H9 (cell line): ENCODE results near the gene PRR23E. TPM values are rescaled to one million over a fixed set of nuclear protein-coding genes. Genes with fewer than 3 reads are reported as not detected.
A peak's percentile ranks its signal among the peaks of the same experiment; 100 is the strongest.

Experiments used
- DNase-seq: peaks from one replicate; pipeline ENCODE4 v3.0.0-alpha.2; 2017
- H2AFZ ChIP-seq: one replicate; pipeline ENCODE4 v1.6.1; 2013; ENCODE audit warnings: mild to moderate bottlenecking, low read length, control low read depth, moderate library complexity
- H2AK5ac ChIP-seq: 2 replicates; pipeline ENCODE4 v1.6.1; 2013; ENCODE audit warnings: low read length, control low read depth, mixed read lengths; ENCODE audit not compliant: insufficient read length
- H2BK120ac ChIP-seq: one replicate; pipeline ENCODE4 v1.6.1; 2013; ENCODE audit warnings: low read depth, mild to moderate bottlenecking, low read length, control low read depth, inconsistent platforms; ENCODE audit not compliant: poor library complexity, severe bottlenecking
- H2BK12ac ChIP-seq: 2 replicates; pipeline ENCODE4 v1.6.1; 2013; ENCODE audit warnings: low read length, control low read depth, mixed read lengths, low read depth; ENCODE audit not compliant: insufficient read length
- H2BK15ac ChIP-seq: 2 replicates; pipeline ENCODE4 v1.6.1; 2013; ENCODE audit warnings: low read depth, low read length, control low read depth
- H2BK20ac ChIP-seq: one replicate; pipeline ENCODE4 v1.6.1; 2013; ENCODE audit warnings: low read depth, mild to moderate bottlenecking, low read length, control low read depth, inconsistent platforms; ENCODE audit not compliant: poor library complexity, severe bottlenecking
- H2BK5ac ChIP-seq: 2 replicates; pipeline ENCODE4 v1.6.1; 2013; ENCODE audit warnings: low read length, control low read depth, mixed read lengths; ENCODE audit not compliant: insufficient read length
- H3K14ac ChIP-seq: 2 replicates; pipeline ENCODE4 v1.6.1; 2013; ENCODE audit warnings: low read length, control low read depth; ENCODE audit not compliant: insufficient read depth
- H3K18ac ChIP-seq: 2 replicates; pipeline ENCODE4 v1.6.1; 2013; ENCODE audit warnings: low read depth, mild to moderate bottlenecking, mixed read lengths, low read length, control low read depth; ENCODE audit not compliant: insufficient read length
- H3K23ac ChIP-seq: 2 replicates; pipeline ENCODE4 v1.6.1; 2013; ENCODE audit warnings: low read length, control low read depth, mixed read lengths, low read depth; ENCODE audit not compliant: insufficient read length
- H3K23me2 ChIP-seq: 2 replicates; pipeline ENCODE4 v1.6.1; 2013; ENCODE audit warnings: low read depth, mild to moderate bottlenecking, mixed read lengths, low read length, control low read depth; ENCODE audit not compliant: insufficient read length, poor library complexity, severe bottlenecking
- H3K27ac ChIP-seq: 2 replicates; pipeline ENCODE4 v1.5.1; 2013; ENCODE audit warnings: low read length, control low read depth, mixed read lengths, low read depth; ENCODE audit not compliant: insufficient read length
- H3K27me3 ChIP-seq: 2 replicates; pipeline ENCODE4 v1.6.1; 2013; ENCODE audit warnings: low read length, control low read depth, inconsistent platforms; ENCODE audit not compliant: insufficient read depth
- H3K4ac ChIP-seq: 2 replicates; pipeline ENCODE4 v1.6.1; 2013; ENCODE audit warnings: low read depth, mild to moderate bottlenecking, control low read depth, inconsistent platforms, low read length, moderate library complexity
- H3K4me1 ChIP-seq: 2 replicates; pipeline ENCODE4 v1.6.1; 2013; ENCODE audit warnings: low read length, control low read depth, inconsistent platforms; ENCODE audit not compliant: insufficient read depth
- H3K4me2 ChIP-seq: 2 replicates; pipeline ENCODE4 v1.6.1; 2013; ENCODE audit warnings: low read length, control low read depth, mixed read lengths; ENCODE audit not compliant: insufficient read length, insufficient read depth
- H3K56ac ChIP-seq: 2 replicates; pipeline ENCODE4 v1.6.1; 2013; ENCODE audit warnings: low read depth, mild to moderate bottlenecking, mixed read lengths, low read length, control low read depth; ENCODE audit not compliant: insufficient read length
- H3K79me1 ChIP-seq: 2 replicates; pipeline ENCODE4 v1.6.1; 2013; ENCODE audit warnings: low read depth, mild to moderate bottlenecking, moderate library complexity, low read length, control low read depth, inconsistent platforms; ENCODE audit not compliant: insufficient read depth, poor library complexity, severe bottlenecking
- H3K79me2 ChIP-seq: 2 replicates; pipeline ENCODE4 v1.6.1; 2013; ENCODE audit warnings: low read length, control low read depth, inconsistent platforms; ENCODE audit not compliant: insufficient read depth
- H3K9ac ChIP-seq: 2 replicates; pipeline ENCODE4 v1.6.1; 2013; ENCODE audit warnings: low read length, control low read depth, mixed read lengths; ENCODE audit not compliant: insufficient read length; ENCODE audit errors: extremely low read depth
- H3K9me3 ChIP-seq: one replicate; pipeline ENCODE4 v1.6.1; 2013; ENCODE audit warnings: low read depth, low read length, inconsistent platforms; ENCODE audit not compliant: control insufficient read depth
- H3T11ph ChIP-seq: one replicate; pipeline ENCODE4 v1.6.1; 2013; ENCODE audit warnings: mild to moderate bottlenecking, low read length, control low read depth, inconsistent platforms
- H4K20me1 ChIP-seq: one replicate; pipeline ENCODE4 v1.6.1; 2013; ENCODE audit not compliant: control insufficient read depth, insufficient read length, insufficient read depth
- H4K5ac ChIP-seq: 2 replicates; pipeline ENCODE4 v1.6.1; 2013; ENCODE audit warnings: low read depth, mild to moderate bottlenecking, mixed read lengths, low read length, control low read depth; ENCODE audit not compliant: insufficient read length
- H4K8ac ChIP-seq: replicated peaks from 2 replicates; pipeline ENCODE4 v1.6.1; 2013; ENCODE audit warnings: low read length, control low read depth, mixed read lengths, low read depth; ENCODE audit not compliant: insufficient read length
- H4K91ac ChIP-seq: 2 replicates; pipeline ENCODE4 v1.6.1; 2013; ENCODE audit warnings: low read depth, mild to moderate bottlenecking, moderate library complexity, mixed read lengths, low read length, control low read depth; ENCODE audit not compliant: insufficient read length
- H3K27ac Mint-ChIP-seq, 3 experiments: 2 replicates in 2 of 3; 3 replicates in 1 of 3; pipeline ENCODE4 v1.8.0; 2020 to 2021; ENCODE audit warnings: mixed read lengths in 3 of 3, mild to moderate bottlenecking in 1 of 3, moderate library complexity in 1 of 3
- H3K27me3 Mint-ChIP-seq: 2 replicates; pipeline ENCODE4 v1.8.0; 2021; ENCODE audit warnings: low read depth, mild to moderate bottlenecking, moderate library complexity, mixed read lengths
- H3K36me3 Mint-ChIP-seq, 3 experiments: 2 replicates in 2 of 3; 3 replicates in 1 of 3; pipeline ENCODE4 v1.8.0; 2020 to 2021; ENCODE audit warnings: low read depth in 3 of 3, mixed read lengths in 3 of 3; ENCODE audit not compliant: insufficient read depth in 1 of 3
- H3K4me1 Mint-ChIP-seq, 2 experiments: 2 replicates each; pipeline ENCODE4 v1.8.0; 2020; ENCODE audit warnings: mixed read lengths in 2 of 2
- H3K4me3 Mint-ChIP-seq, 2 experiments: 2 replicates in 1 of 2; 3 replicates in 1 of 2; pipeline ENCODE4 v1.8.0; 2020 to 2021; ENCODE audit warnings: mild to moderate bottlenecking in 2 of 2, mixed read lengths in 2 of 2, moderate library complexity in 1 of 2
- H3K9me3 Mint-ChIP-seq, 2 experiments: 2 replicates in 1 of 2; 3 replicates in 1 of 2; pipeline ENCODE4 v1.8.0; 2020; ENCODE audit warnings: mild to moderate bottlenecking in 2 of 2, mixed read lengths in 2 of 2, moderate library complexity in 1 of 2
- WGBS: extraction: QIAGEN DNeasy Blood & Tissue Kit; methylation state at CpG from one replicate; pipeline ENCODE4 v1.1.7; 2013; ENCODE audit warnings: missing lambda C conversion rate, low lambda C conversion rate, mixed read lengths; ENCODE audit not compliant: insufficient read length; ENCODE audit errors: extremely low coverage; 5-methylcytosine and 5-hydroxymethylcytosine counted together
- total RNA-seq: library from RNA; stranded (reverse); gene quantifications from 2 replicates; pipeline ENCODE4 v1.2.1, GENCODE V29; 2021
- TF ChIP-seq, protein P1 (sequence below): fragments of 200-600 bp; sonication (generic); conservative IDR thresholded peaks from 3 replicates; pipeline ENCODE4 v1.8.0; 2021; ENCODE audit warnings: antibody characterized with exemption, mild to moderate bottlenecking

PRR23E gene
- total RNA-seq, 1 experiment from 2014 or later, result not detected

DNA sequence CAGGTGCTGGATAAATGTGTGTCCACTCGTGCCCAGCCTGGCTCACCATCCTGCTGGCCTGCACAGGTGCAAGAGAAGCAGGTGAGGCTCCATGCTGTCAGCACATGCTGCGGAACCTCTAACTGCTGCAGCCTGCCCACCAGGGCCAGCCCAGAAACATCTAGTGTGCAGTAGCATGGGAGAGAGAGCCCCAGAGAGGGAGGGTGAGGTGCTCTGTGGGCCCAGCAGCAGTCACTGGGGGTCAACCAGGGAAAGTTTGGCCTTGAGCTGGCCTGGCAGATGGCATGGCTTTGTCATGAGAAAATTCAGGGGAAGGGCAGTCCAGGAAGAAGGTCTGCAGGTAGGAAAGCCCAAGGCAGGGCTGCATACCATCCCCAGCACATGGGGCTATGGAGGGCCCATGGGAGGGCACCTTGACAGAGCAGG lies 18.2 kb upstream of the PRR23E start:
- H3K27me3 ChIP-seq, result no peaks in the 10 kb centered on the region; the same call in 1 of the 2 replicates
- H4K20me1 ChIP-seq, result no peaks in the 10 kb centered on the region
- H3K4me3 Mint-ChIP-seq, result no peak overlapping the region
- H3T11ph ChIP-seq, result no peak overlapping the region
- H3K27me3 Mint-ChIP-seq, result peaks cover 1% of the 10 kb centered on the region
- H3K9me3 Mint-ChIP-seq, result peaks cover 2 to 11% of the 10 kb centered on the region in 2 experiments; a peak in 4 of 5 replicates
- H3K79me2 ChIP-seq, result no peaks in the 10 kb centered on the region
- no peak overlapping the region for H4K91ac ChIP-seq
- H2AFZ ChIP-seq, result no peak overlapping the region
- no peak overlapping the region for H2BK12ac ChIP-seq
- no peak overlapping the region for H3K27ac ChIP-seq
- peaks cover 0 to 5% (median 0%) of the 10 kb centered on the region in 3 experiments; a peak in 1 of 7 replicates for H3K36me3 Mint-ChIP-seq
- no peak overlapping the region for H3K9ac ChIP-seq
- no peak overlapping the region for H3K23ac ChIP-seq
- H3K4me1 ChIP-seq, result no peaks in the 10 kb centered on the region; the same call in 1 of the 2 replicates
- no peak overlapping the region for H2BK15ac ChIP-seq
- no peak overlapping the region for H3K56ac ChIP-seq
- no peak overlapping the region for H2BK120ac ChIP-seq
- H2BK20ac ChIP-seq, result no peak overlapping the region
- no CpG with 5 or more reads among the region's 2 CpGs for WGBS
- H2AK5ac ChIP-seq, result no peak overlapping the region
- TF ChIP-seq, protein P1, sequence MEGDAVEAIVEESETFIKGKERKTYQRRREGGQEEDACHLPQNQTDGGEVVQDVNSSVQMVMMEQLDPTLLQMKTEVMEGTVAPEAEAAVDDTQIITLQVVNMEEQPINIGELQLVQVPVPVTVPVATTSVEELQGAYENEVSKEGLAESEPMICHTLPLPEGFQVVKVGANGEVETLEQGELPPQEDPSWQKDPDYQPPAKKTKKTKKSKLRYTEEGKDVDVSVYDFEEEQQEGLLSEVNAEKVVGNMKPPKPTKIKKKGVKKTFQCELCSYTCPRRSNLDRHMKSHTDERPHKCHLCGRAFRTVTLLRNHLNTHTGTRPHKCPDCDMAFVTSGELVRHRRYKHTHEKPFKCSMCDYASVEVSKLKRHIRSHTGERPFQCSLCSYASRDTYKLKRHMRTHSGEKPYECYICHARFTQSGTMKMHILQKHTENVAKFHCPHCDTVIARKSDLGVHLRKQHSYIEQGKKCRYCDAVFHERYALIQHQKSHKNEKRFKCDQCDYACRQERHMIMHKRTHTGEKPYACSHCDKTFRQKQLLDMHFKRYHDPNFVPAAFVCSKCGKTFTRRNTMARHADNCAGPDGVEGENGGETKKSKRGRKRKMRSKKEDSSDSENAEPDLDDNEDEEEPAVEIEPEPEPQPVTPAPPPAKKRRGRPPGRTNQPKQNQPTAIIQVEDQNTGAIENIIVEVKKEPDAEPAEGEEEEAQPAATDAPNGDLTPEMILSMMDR, result no peak
- H3K27ac Mint-ChIP-seq, result no peak overlapping the region
- H3K4ac ChIP-seq, result no peak overlapping the region; the same call in 1 of the 2 replicates
- no peaks in the 10 kb centered on the region for H3K23me2 ChIP-seq
- no peak overlapping the region for H3K4me2 ChIP-seq
- no peaks in the 10 kb centered on the region for H3K79me1 ChIP-seq
- no peaks in the 10 kb centered on the region for H3K9me3 ChIP-seq
- H3K4me1 Mint-ChIP-seq, result peaks cover 5 to 13% of the 10 kb centered on the region in 2 experiments; a peak in 3 of 4 replicates
- no peak overlapping the region for H4K8ac ChIP-seq
- peak; percentile 27 for DNase-seq
- H3K18ac ChIP-seq, result no peak overlapping the region
- no peak overlapping the region for H2BK5ac ChIP-seq
- H4K5ac ChIP-seq, result no peak overlapping the region
- H3K14ac ChIP-seq, result no peak overlapping the region; the same call in 1 of the 2 replicates
